GM21529 (cell line): ENCODE measurements around the gene SYS1.

Experiments
- ATAC-seq: cut with Tn5 transposase; IDR thresholded peaks from one replicate; pipeline ENCODE4 v1.9.1; 2021; ENCODE audit not compliant: unreplicated experiment

The SYS1 gene

DNA sequence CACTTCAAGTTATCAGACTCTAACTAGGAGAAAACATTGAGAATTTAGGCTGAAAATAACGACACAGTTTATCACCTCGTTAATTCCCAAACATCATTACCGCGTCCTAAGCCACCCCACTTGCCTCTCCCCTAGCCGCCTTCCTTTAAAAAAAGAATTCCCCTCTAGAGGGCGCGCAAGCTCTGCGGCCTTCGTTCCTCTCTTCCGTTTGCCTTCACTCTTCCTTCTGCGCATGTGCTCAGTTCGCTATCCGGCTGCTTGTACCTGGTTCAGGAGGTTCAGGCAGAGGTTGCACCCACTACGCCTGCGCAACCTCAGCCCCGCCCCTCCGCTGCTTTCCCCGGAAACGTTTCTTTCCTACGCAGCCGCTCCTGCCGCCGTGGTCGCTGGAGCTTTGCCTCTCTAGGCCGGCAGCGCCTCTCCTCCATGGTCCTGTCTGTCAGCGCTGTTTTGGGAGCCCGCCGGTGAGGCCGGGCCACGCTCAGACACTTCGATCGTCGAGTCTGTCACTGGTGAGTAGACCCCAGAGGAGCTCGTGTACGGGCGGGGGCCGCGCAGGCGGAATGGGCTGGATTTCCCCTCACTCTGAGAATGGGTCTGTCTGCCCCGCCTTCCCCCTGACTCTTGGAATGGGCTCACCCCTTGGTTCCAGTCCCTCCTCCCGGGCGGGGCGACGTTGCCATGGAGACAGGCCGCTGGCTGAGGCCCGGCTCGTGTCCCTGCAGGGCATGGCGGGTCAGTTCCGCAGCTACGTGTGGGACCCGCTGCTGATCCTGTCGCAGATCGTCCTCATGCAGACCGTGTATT lies at the start of gene SYS1:
TSS of gene SYS1 (plus strand) at position 353 of the 807 bp plus-strand sequence. CDS start at position 729, 376 bp downstream.
- peak; percentile 82 for ATAC-seq

- no peak for ATAC-seq
These were observed 49.0 kb upstream of the SYS1 start for GRCh38 chr20:45313943-45314342.

- ATAC-seq: no peak
These were observed 47.3 kb upstream of the SYS1 start for GRCh38 chr20:45315672-45316071.

- no peak for ATAC-seq
These were observed 46.5 kb upstream of the SYS1 start for GRCh38 chr20:45316150-45317080.

DNA sequence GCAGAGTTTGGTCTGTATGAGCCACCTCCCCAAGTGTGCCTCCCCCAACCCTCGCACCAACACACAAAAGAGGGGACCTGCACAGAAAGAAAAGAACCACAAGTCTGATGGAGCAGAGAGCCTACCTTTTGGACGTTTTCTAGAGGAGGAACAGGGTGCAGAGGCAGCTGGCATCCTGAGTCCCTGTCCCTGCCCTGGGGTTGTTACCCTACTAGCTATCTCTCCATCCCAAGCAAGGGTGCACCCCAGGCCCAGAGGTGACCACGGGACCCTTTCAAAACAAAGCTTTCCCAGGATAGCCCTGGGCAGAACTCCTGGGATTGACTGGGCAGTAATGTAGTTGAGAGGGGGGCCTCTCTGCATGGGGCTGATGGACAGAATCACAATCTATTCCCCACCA lies 45.1 kb upstream of the SYS1 start:
- ATAC-seq: no peak

- no peak for ATAC-seq
These were observed 44.5 kb upstream of the SYS1 start for GRCh38 chr20:45318386-45318939.

GRCh38 chr20:45318948-45319347 lies 44.0 kb upstream of the SYS1 start:
- ATAC-seq: no peak

DNA sequence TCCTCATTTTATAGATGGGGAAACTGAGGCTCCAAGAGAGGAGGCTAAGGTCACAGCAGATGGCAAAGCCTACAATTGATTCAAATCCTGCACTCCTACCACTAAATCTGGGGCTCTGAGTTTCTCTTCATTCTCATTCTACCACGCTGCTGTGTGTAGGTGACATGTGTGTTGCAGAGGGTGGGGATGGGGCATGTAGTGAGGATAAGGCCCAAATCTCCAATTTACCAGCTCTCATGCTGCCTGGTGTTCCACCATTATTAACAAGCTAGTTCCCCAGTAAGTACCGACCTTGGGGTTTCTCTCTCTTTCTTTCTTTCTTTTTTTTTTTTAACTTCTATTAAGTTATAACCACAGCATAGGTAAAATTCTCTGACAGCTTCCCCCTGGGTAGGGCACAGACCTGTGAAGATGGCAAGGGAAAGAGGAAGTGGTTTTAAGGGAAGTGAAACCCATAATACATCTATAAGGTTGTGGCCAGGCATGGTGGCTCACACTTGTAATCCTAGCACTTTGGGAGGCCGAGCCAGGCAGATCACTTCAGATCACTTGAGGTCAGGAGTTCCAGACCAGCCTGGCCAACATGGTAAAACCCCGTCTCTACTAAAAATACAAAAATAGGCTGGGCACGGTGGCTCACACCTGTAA lies 41.9 kb upstream of the SYS1 start:
- no peak for ATAC-seq

DNA sequence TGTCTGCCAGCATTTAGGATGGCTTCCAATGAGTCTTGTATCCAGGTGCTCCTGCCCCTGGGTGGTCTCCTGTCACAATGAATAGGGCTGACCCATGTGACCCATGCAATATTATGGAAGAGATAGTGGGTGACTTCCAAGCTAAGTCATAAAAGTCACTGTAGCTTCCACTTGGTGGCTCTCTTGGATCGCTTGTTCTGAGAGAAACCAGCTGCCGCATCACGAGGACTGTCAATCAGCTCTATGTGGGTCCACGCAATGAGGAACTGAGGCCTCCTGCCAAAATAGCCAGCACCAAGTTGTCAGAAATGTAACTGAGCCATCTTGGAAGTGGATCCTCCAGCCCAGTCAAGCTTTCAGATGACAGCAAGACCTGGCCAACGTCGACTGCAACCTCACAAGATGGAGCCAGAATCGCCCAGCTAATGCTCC lies 40.0 kb upstream of the SYS1 start:
- ATAC-seq: no peak

- no peak for ATAC-seq
These were observed 39.2 kb upstream of the SYS1 start for GRCh38 chr20:45323731-45324130.

GRCh38 chr20:45325371-45325770 lies 37.6 kb upstream of the SYS1 start:
- ATAC-seq: no peak

DNA sequence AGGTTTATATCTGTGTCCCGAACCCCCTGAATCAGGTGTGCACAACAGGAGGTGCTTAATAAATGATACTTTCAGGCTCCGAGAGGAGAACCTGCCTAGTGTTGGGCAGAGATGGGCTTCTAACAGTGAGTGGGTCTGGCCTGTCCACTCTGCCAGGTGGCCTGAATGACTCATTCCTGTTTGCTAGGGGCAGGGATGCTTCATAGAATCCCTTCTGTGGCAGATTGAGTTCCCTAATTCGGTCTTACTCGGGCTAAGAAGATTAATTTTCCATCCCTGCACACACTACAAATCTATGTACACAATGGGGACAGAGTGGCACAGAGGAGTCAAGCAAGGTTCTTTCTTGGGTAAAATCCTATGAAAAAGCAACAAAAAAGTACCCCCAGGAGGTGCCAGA lies 34.5 kb upstream of the SYS1 start:
- ATAC-seq: no peak

DNA sequence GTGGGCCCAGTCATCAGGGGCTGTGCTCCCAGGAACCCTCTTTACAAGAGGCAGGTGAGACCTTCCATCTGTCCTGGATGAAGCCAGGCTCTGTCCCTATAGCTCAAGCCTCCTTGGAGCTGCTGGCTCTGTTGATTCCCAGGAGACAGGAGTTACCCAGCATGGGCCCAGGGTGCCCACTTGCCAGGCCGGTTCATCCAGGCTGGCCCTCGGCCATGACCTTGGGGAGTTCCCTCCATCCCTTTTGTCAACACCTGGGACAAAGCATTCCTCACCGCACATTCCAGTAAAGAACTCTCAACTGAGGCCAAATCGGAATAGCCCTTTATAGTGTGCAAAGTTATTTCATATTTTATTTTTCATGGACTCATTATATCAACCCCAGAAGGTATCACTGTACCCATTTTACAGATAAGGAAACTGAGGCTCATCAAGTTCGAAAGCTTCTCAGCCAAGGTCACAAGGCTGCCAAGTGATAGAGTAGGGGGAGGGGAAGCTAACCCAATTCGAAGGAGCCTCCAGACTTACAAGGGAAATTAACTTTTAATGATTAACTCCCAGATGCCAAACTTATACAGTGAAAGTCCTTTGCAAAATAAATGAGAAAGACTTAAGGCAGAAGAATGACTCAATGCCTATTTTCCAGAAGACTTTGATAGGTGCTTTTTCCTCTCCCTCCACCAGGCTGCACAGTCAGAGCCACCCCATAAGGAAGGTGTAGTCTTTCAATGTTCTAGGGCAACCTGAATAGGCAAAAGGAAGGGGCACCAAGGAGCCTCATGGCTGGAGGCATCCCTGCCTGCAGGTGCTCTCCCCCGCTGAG lies 33.2 kb upstream of the SYS1 start:
- ATAC-seq: no peak

GRCh38 chr20:45330476-45330875 lies 32.5 kb upstream of the SYS1 start:
- no peak for ATAC-seq

DNA sequence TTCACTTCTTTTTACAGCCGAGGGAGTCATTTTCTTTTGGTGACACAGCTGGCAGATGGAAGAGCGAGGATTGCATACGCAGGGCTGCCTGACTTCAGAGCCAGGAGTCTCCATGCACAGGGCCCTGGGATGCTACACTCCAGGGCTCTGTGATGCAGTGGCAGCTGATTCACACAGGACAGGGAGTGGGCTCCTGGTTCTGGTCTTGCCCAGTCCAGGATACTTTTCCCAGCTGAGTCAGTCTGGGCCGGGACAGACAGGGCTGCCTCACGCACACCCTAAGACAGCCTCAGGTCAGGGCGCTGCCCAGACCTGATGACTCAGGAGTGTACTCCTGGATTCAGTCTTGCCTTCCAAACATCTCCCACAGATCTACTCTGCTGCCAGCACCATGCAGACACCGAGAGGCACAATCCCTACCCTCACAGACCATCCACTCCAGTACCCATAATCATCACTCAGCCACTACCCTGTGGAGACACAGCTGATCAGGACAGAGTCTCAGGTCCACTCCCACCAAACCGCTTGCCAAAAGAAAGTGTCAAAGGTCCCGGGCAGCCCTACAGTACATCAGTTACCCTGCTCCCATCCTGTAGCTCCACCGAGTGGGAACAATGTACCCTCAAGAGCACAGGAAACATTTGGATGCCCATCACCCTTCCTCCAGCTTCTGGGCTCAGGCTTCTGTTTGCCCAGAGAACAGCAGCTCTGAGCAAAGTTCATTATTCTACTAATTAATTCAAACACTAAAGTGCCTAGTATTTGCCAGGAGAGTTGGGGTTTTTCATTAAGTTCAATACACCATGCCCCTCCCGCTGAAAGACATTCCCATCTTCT lies 26.2 kb upstream of the SYS1 start:
- ATAC-seq: no peak

- ATAC-seq: no peak
These were observed 25.4 kb upstream of the SYS1 start for GRCh38 chr20:45337367-45338120.

GRCh38 chr20:45338121-45339030 lies 24.6 kb upstream of the SYS1 start:
- ATAC-seq: no peak

- no peak for ATAC-seq
These were observed 23.9 kb upstream of the SYS1 start for GRCh38 chr20:45339084-45339483.
